MM.1S (cell line): ENCODE measurements around the gene SSC4D.

Experiments
- DNase-seq: peaks from one replicate; pipeline ENCODE4 v3.0.0-alpha.2; 2015
- H2AFZ ChIP-seq: fragments of 300-600 bp; sonication (generic); 2 replicates; pipeline ENCODE4 v1.6.0; 2016; ENCODE audit warnings: antibody characterized with exemption, low read length
- H3F3A ChIP-seq: fragments of 300-600 bp; sonication (generic); 2 replicates; pipeline ENCODE4 v1.6.1; 2016; ENCODE audit warnings: mild to moderate bottlenecking, antibody characterized with exemption, low read length, moderate library complexity, mixed read lengths; ENCODE audit not compliant: insufficient read depth
- H3K27ac ChIP-seq: fragments of 300-600 bp; sonication (generic); 2 replicates; pipeline ENCODE4 v1.5.1; 2016; ENCODE audit warnings: mild to moderate bottlenecking, low read length
- H3K27me3 ChIP-seq: fragments of 300-600 bp; sonication (generic); replicated peaks from 2 replicates; pipeline ENCODE4 v1.6.0; 2016; ENCODE audit warnings: low read length; ENCODE audit not compliant: insufficient read depth
- H3K36me3 ChIP-seq: fragments of 300-600 bp; sonication (generic); replicated peaks from 2 replicates; pipeline ENCODE4 v1.6.1; 2016; ENCODE audit warnings: mild to moderate bottlenecking, low read length, mixed read lengths; ENCODE audit not compliant: insufficient read depth
- H3K4me1 ChIP-seq: fragments of 300-600 bp; sonication (generic); 2 replicates; pipeline ENCODE4 v1.6.1; 2016; ENCODE audit warnings: low read length, mixed read lengths
- H3K4me2 ChIP-seq: fragments of 300-600 bp; sonication (generic); 2 replicates; pipeline ENCODE4 v1.6.0; 2016; ENCODE audit warnings: low read depth, low read length
- H3K4me3 ChIP-seq: fragments of 300-600 bp; sonication (generic); 2 replicates; pipeline ENCODE4 v1.5.1; 2016; ENCODE audit warnings: low read length, mixed read lengths
- H3K79me2 ChIP-seq: fragments of 300-600 bp; sonication (generic); 2 replicates; pipeline ENCODE4 v1.6.1; 2016; ENCODE audit warnings: mixed run types, low read length, mixed read lengths
- H3K9ac ChIP-seq: fragments of 300-600 bp; sonication (generic); 2 replicates; pipeline ENCODE4 v1.6.1; 2016; ENCODE audit warnings: low read length, mixed read lengths
- H3K9me2 ChIP-seq: fragments of 300-600 bp; sonication (generic); replicated peaks from 2 replicates; pipeline ENCODE4 v1.6.1; 2016; ENCODE audit warnings: mild to moderate bottlenecking, low read length, mixed read lengths; ENCODE audit not compliant: insufficient read depth
- H3K9me3 ChIP-seq: fragments of 300-600 bp; sonication (generic); replicated peaks from 2 replicates; pipeline ENCODE4 v1.6.1; 2016; ENCODE audit warnings: mild to moderate bottlenecking, low read length, mixed read lengths; ENCODE audit not compliant: insufficient read depth
- H4K20me1 ChIP-seq: fragments of 300-600 bp; sonication (generic); 2 replicates; pipeline ENCODE4 v1.6.1; 2016; ENCODE audit warnings: mild to moderate bottlenecking, low read length, moderate library complexity, mixed read lengths; ENCODE audit not compliant: insufficient read depth
- CTCF ChIP-seq: fragments of 300-600 bp; sonication (generic); IDR thresholded peaks from 2 replicates; pipeline ENCODE4 v1.5.1; 2016; ENCODE audit warnings: antibody characterized with exemption, low read length, mixed read lengths
- EZH2 ChIP-seq: fragments of 300-600 bp; sonication (generic); optimal IDR thresholded peaks from 2 replicates; pipeline ENCODE3; 2017; ENCODE audit warnings: low read depth, mild to moderate bottlenecking, antibody characterized with exemption, low read length, mixed read lengths
- EZH2phosphoT487 ChIP-seq: fragments of 300-600 bp; sonication (generic); IDR thresholded peaks from 2 replicates; pipeline ENCODE4 v1.6.1; 2018; ENCODE audit warnings: antibody characterized with exemption, low read length

SSC4D gene

GRCh38 chr7:76347710-76348109, 61.8 kb downstream of the SSC4D start:
- Histone ChIP-seq H2AFZ (no peak overlapping the region), H3K27me3 (no peaks in the 10 kb centered on the region), H3F3A (no peaks in the 10 kb centered on the region; the same call in none of the 2 replicates), H3K79me2 (peaks cover 100% of the 10 kb centered on the region), H3K4me1 (no peaks in the 10 kb centered on the region), H3K9ac (no peak overlapping the region), H3K4me2 (no peak overlapping the region), H3K4me3 (no peak overlapping the region), H3K9me3 (no peaks in the 10 kb centered on the region), H3K36me3 (peaks cover 27% of the 10 kb centered on the region), H4K20me1 (peaks cover 39% of the 10 kb centered on the region), H3K9me2 (no peaks in the 10 kb centered on the region), H3K27ac (no peak overlapping the region)
- TF ChIP-seq CTCF (no peak), EZH2phosphoT487 (no peak), EZH2 (no peak)
- no peak for DNase-seq

GRCh38 chr7:76346778-76347177, 62.7 kb downstream of the SSC4D start:
- H3K27ac ChIP-seq = no peak overlapping the region
- no peak overlapping the region for H3K4me3 ChIP-seq
- no peak overlapping the region for H3K4me2 ChIP-seq
- peaks cover 27% of the 10 kb centered on the region for H3K36me3 ChIP-seq
- H3K9ac ChIP-seq = no peak overlapping the region
- H2AFZ ChIP-seq = no peak overlapping the region
- no peaks in the 10 kb centered on the region for H3K4me1 ChIP-seq
- no peak for DNase-seq
- H3F3A ChIP-seq = no peaks in the 10 kb centered on the region; the same call in none of the 2 replicates
- H4K20me1 ChIP-seq = peaks cover 41% of the 10 kb centered on the region
- H3K27me3 ChIP-seq = no peaks in the 10 kb centered on the region
- peaks cover 100% of the 10 kb centered on the region for H3K79me2 ChIP-seq
- H3K9me2 ChIP-seq = no peaks in the 10 kb centered on the region
- no peak for TF ChIP-seq EZH2phosphoT487
- no peak for TF ChIP-seq CTCF
- TF ChIP-seq EZH2 = no peak
- no peaks in the 10 kb centered on the region for H3K9me3 ChIP-seq

GRCh38 chr7:76346097-76346496, 63.4 kb downstream of the SSC4D start:
- Histone ChIP-seq H4K20me1 (peaks cover 34% of the 10 kb centered on the region), H3K9ac (no peak overlapping the region), H3K9me2 (no peaks in the 10 kb centered on the region), H3F3A (no peaks in the 10 kb centered on the region; the same call in none of the 2 replicates), H2AFZ (no peak overlapping the region), H3K27ac (no peak overlapping the region), H3K4me3 (no peak overlapping the region), H3K79me2 (peaks cover 100% of the 10 kb centered on the region), H3K36me3 (peaks cover 27% of the 10 kb centered on the region), H3K9me3 (no peaks in the 10 kb centered on the region), H3K4me1 (no peaks in the 10 kb centered on the region), H3K4me2 (no peak overlapping the region), H3K27me3 (no peaks in the 10 kb centered on the region)
- DNase-seq = no peak
- TF ChIP-seq EZH2 = no peak
- no peak for TF ChIP-seq EZH2phosphoT487
- no peak for TF ChIP-seq CTCF
